Measurements from ENCODE around the gene TEPSIN.
A peak's percentile ranks its signal among the peaks of the same experiment; 100 is the strongest.

Gene TEPSIN

GRCh38 chr17:81267390-81268067 lies 28.7 kb upstream of the TEPSIN start:
- DNase-seq, result no peak

- DNase-seq, result no peak
Measured at GRCh38 chr17:81265576-81265975, 26.7 kb upstream of the TEPSIN start.

GRCh38 chr17:81264640-81265039 lies 25.8 kb upstream of the TEPSIN start:
- no peak for DNase-seq

DNA sequence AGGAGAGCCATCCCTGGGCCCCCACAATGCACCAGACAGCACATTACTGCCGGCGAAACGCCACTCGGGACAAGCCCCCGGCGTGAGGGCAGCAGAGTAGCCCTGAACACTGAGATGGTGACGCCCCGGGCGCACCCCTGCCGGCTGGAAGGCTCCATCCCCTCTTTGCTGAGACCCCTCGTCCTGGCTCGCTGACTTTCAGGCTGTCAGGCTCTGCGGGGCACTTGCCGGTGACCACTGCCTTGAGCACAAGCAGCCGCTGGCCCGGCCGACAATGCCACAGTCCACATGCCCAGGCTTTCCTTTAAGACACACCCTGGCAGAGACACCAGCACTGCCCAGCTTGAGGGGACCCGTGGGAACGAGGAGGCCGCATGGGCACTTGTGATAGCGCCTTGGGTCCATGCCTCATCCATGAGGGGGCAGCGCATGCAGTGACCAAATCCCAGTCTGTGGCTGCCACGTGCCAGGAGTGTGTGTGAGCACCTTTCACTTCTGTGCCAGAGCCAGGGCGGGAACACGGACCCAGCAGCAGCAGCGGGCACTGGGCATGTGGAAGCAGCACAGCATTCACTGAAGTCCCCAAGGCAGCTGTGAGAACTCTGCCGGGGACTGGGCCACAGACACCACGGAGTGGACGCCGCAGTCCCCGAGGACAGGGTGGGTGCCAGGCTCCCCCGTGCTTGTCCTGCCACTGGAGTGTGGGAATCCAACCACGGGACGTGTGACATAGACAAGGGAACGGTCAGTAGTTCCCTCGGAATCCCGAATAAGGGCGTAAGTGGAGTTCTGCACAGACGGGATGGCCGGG lies 24.7 kb upstream of the TEPSIN start:
- DNase-seq, result no peak

- DNase-seq, result no peak
Measured at GRCh38 chr17:81261582-81262336, 22.9 kb upstream of the TEPSIN start.

DNA sequence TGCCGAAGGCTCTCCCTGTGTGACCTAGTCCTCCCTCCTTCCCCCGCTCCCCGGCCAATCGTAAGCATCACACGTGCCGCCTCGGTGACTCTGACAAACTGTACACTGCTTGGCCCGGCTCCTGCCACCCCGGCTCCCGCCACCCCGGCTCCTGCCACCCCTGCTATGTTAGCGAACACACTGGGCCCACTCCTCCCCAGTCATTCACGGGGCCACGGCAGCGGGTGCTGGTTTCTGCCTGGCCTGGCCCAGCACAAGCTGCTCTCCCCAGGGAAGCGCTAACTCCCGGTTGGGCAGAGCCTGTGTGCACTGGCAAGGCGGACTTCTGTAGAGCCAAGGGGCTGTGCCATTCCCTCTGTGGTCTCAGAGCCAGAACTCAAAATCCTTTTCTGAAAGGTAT lies 22.2 kb upstream of the TEPSIN start:
- DNase-seq, result no peak

DNA sequence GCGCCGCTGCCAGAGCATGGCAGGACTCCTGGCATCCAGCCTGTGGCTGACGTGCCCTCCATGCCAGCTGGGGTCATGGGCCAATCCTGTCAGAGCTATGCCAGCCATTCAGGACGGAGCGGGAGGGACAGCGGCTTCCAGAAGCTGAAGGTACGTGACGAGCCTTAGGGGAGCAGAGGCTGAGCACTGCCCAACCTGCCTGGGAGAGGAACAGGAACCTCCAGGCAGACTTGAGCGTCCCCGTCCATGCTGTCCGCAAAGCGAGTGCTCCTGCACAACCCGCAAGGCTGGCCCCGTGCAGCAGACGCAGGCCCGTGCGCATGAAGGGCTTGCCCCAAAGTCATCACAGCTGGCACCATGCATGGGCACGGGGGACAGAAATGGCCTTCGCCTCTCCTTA lies 21.8 kb upstream of the TEPSIN start:
- DNase-seq, result no peak

DNA sequence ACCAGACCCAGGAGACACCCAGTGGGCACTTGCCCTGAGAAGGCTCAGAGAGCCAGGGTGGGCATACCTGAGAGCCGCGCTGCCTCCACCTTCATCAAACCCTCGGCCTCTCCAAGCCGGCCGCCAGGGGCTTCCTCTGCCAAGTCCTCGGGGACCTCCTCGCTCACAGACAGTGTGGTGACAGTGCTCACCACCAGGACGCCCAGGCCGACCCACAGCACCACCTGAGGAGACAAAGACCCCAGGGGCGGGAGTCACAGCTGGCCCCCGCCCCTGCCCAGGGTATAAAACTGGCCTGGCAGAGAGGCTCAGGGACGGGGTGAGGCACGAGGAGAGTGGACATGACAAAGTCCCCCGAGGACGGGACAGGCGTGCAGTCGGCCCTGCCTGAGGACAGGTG lies 21.3 kb upstream of the TEPSIN start:
- DNase-seq, result no peak

DNA sequence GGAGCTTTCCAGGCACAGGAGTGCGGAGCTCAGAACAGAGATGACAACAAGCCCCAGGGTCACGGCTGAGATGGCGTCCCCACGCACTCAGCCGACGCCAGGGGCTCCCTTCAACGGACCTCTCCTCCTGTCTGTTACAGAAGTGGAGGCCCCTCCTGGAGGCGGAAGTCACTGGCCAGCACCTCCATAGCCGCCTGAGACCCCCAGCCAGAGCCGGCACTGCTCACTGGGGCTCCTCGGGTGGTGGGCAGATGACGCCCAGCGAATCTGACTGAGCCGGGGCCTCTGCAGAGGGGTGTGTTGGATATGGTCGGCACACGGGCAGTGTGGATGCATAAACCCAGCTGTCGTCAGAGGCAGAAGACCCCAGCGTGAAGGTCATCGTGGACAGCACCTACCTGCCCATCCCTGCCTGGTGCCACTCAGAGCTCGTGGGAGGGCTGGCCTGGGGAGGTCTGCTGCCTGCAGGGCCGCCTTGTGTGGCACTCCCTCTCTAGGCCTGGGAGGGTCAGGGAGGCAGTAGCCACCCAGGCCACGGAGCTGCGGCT lies 20.3 kb upstream of the TEPSIN start:
- no peak for DNase-seq

DNA sequence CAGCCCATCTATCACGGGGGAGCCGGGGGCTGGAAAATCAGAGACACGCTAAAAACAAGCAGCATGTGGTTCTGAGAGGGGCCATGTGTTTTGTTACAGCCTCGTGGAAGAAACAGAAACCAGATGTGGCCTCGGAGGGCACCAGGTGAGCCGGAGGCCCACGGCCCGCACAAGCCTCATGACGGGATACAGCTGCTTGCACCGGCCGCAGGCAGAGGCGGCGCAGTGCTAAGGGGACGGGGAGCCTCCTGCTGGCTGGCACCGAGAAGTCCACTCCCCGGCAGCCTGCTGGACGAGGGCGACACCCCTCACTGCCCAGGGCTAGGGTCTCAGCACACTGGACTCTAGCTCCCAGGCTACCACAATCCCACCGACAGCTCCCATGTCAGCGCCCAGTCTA lies 19.4 kb upstream of the TEPSIN start:
- DNase-seq, result no peak

GRCh38 chr17:81257533-81257932 lies 18.7 kb upstream of the TEPSIN start:
- no peak for DNase-seq

DNA sequence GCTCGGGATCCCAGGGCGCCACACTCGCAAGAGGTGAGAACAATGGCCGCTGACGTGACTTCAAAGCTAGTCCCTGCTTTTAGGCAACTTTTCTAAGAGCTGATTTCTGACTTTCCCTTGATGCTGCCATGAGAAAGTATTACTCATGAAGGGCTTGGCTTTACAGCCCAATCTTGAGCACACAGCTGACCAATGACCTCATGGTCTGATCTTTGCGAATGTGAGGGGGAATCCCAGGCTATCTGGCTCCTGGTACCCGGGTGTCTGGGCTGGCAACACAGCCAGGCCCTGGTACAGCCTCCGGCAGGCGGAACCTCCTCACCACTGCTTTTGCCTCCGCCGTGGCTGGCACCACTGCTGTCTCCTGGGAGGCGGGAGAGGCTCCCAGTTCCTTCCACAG lies 17.8 kb upstream of the TEPSIN start:
- no peak for DNase-seq

- peak; percentile 74 to 91 for DNase-seq
Measured at GRCh38 chr17:81254955-81255717, 16.3 kb upstream of the TEPSIN start.

DNA sequence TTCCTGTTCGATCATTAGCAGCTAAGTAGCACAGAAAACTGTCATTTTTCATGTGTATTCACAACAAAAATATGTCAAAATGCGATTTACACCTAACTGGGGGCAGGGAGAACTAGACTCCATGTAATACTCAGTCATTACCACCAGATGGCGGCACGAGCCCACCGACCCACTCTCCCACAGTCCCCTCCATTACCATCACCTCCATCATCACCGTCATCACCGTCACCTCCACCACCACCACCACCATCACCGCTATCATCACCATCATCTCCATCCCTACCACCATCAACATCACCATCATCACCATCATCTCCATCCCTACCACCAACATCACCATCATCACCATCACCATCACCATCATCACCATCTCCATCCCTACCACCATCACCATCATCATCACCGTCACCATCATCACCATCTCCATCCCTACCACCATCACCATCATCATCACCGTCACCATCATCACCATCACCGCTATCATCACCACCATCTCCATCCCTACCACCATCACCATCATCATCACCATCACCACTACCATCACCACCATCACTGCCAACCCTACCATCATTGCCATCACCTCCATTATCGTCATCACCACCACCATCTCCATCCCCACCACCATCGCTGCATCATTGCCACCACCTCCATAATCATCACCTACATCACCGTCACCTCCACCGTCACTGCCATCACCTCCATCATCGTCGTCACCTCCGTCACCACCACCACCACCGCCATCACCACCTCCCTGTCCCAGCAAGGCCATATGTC lies 14.7 kb upstream of the TEPSIN start:
- DNase-seq, result peak in 1 of 2 experiments; percentile 54

DNA sequence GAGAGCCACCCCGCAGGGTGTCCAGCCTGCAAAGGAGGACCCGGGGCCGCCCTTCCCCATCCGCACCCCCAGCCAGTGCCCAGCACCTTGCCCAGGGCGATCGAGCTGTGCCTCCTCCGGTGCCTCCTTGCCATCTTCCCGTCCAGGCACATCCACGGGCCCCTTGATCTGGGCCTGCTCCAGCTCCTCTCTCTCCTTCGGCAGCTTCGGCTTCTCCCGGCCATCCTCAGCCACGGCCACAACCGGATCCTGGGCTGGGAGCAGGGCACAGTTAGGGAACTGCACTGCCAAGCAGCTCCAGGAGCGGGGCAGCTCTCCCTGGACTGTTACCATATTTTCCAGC lies 14.1 kb upstream of the TEPSIN start:
- no peak for DNase-seq

DNA sequence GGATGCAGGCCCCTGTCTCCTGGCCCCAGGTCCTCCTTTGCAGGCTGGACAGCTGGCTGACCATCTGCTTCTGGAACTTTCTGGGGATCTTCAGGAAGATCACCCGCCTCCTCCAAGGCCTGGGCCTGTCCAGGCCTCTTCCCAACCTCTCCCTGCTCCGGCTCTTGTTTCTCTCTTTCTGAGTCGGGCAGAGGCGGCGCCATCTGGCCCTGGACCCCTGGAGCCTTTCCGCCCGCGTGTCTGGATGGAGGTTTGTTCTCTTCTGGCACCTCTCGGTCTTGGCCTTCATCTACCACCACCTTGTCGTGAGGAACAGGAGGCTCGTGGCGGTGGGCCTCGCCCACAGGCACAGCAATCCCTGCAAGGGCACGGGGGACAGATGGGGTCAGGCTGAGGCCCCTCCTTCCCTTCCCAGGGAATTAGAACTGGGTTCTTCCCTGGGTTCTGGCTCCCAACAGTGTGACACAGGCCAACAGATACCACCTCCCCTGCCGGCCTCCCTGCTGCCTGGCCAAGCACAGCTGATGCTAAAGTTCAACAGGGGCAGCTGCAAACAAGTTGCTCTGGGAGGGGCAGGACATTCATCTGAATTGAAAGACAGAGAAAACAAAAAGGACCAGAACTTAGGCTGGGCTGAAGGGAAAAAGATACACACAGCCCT lies 13.6 kb upstream of the TEPSIN start:
- DNase-seq, result no peak

- peak; percentile 58 to 86 for DNase-seq
Measured at GRCh38 chr17:81251709-81252301, 12.9 kb upstream of the TEPSIN start.

DNA sequence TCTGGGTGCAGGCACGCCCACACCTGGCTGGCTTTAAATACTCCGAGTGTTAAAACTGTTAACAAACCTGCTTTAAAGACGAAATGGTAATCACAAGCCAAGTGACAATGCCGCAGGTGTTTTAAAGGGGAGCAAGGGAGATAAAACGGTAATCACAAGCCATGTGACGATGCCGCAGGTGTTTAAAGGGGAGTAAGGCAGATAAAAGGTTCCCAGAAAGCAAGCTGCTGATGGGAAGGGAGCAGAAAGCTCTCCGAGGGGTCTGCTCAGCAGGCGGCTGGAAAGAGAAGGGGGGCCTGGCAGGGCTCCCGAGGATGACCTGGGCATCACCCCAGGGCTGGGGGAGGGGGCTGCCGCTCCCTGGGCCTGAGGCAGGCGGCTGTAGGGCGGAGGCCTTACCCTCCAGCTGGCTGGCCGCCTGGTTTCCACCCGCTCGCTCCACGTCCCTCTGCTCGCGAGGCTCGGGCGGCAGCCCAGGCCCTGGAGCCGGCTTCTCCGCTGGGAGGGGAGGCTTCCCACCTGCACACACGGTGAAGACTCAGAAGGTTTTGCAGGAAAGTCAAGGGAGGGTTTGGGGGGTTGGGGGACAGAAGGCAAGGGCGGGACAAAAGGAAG lies 12.3 kb upstream of the TEPSIN start:
- peak; percentile 58 to 82 for DNase-seq

DNA sequence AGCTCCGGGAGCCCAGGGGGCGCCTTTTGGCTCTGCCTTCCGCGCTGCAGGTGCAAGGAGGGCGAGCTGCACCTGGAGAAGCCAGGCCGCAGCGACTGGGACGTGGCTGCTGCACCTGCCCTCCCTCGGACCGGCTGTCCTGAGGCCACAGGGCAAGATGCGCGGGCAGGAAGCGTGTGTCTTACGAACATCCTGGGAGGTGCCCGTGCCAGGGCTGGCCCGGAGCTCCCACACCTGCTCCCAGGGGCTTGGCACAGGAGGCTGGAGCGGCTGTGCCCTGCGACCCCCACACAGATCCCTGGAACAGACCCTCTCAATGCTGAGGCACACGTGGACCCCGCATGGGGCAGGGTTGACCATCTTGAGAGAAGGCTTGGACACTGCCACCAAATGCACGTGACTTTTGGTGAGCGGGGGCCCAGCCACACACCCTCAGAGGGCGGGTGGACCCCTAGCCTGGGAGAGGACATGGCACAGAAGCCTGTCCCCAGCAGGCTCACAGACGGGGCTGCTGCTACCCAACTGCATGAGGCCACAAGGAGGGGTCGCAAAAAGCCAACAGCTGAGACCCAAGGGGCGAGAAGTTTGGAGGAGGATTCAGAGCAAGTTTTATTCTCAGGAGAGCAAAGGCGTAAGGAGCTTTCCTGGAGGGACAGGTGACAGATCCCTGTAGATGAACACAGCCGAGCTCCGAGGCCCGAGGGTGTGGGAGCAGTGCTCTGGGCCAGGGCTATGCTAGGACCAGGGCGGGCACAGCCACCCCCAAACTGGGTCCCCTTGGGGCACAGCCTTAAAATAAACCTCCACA lies 11.6 kb upstream of the TEPSIN start:
- no peak for DNase-seq

All from NCI-H526 (cell line).